A549 (cell line): Measurements from ENCODE around the gene DNAJC30. TPM values are rescaled to one million over a fixed set of nuclear protein-coding genes. Genes with fewer than 3 reads are reported as not detected.
A peak's percentile ranks its signal among the peaks of the same experiment; 100 is the strongest.

Experiments used
- ATAC-seq, 2 experiments: fragments of 200-7000 bp in 1 of 2; fragments of >200 bp in 1 of 2; cut with Nextera tagmentation in 1 of 2; cut with Tn5 transposase in 1 of 2; 3 replicates each; pipeline versions ENCODE4 v1.8.0 to v1.9.1; 2018 to 2020; ENCODE audit warnings: mild to moderate bottlenecking in 1 of 2, moderate library complexity in 1 of 2
- CTCF ChIA-PET: fragments of 300-600 bp; sonication (Branson Sonifier 250); formaldehyde crosslinking; extraction: SDS; loops from one replicate; lab custom pipeline; 2021; ENCODE audit warnings: antibody characterized with exemption, inconsistent platforms; lab: Yijun Ruan, JAX
- POLR2A ChIA-PET: fragments of 350-600 bp; formaldehyde crosslinking; extraction: SDS; loops from one replicate; lab custom pipeline; 2021; ENCODE audit warnings: antibody characterized with exemption, inconsistent platforms; lab: Yijun Ruan, JAX
- DNase-seq, 2 experiments: peaks; one replicate each; pipeline versions ENCODE4 v3.0.0 to v3.0.0-alpha.2; 2011 to 2016; ENCODE audit warnings: low read depth in 1 of 2, low spot score in 1 of 2
- FAIRE-seq: peaks from 2 replicates; lab custom pipeline; 2011; peaks lifted over from hg19 to GRCh38; lab: Jason Lieb, UNC
- H3K27ac ChIP-seq, 2 experiments: fragments of >200 bp; sonication (Bioruptor Twin); formaldehyde crosslinking; 3 replicates each; pipeline ENCODE4 v1.5.1; 2016 to 2017
- H3K4me1 ChIP-seq: fragments of >200 bp; sonication (Bioruptor Twin); formaldehyde crosslinking; 3 replicates; pipeline ENCODE4 v1.6.1; 2016
- H3K4me2 ChIP-seq: fragments of >200 bp; sonication (Bioruptor Twin); formaldehyde crosslinking; 3 replicates; pipeline ENCODE4 v1.6.1; 2016
- H3K4me3 ChIP-seq: fragments of >200 bp; sonication (Bioruptor Twin); formaldehyde crosslinking; 3 replicates; pipeline ENCODE4 v1.5.1; 2016
- H3K9me3 ChIP-seq: fragments of >200 bp; sonication (Bioruptor Twin); formaldehyde crosslinking; 3 replicates; pipeline ENCODE4 v1.6.1; 2016
- ATOH8 ChIP-seq: fragments of 250-450 bp; sonication (Bioruptor Pico); IDR thresholded peaks from 2 replicates; pipeline ENCODE4 v1.5.0; 2020; ENCODE audit warnings: low read depth, mild to moderate bottlenecking, moderate library complexity
- BHLHE40 ChIP-seq: IDR thresholded peaks from 2 replicates; pipeline ENCODE4 v1.6.1; 2012; ENCODE audit warnings: low read depth, low read length, inconsistent platforms
- CEBPB ChIP-seq, 2 experiments: fragments of >200 bp in 1 of 2; sonication (Bioruptor Twin) in 1 of 2; formaldehyde crosslinking in 1 of 2; IDR thresholded peaks; 2 replicates each; pipeline ENCODE4 v1.6.1; 2012 to 2016
- CHD4 ChIP-seq: fragments of 200-600 bp; sonication (generic); IDR thresholded peaks from 2 replicates; pipeline ENCODE4 v1.6.1; 2016; ENCODE audit warnings: antibody characterized with exemption, mild to moderate bottlenecking, borderline replicate concordance
- EHF ChIP-seq: fragments of 250-450 bp; sonication (Bioruptor Pico); IDR thresholded peaks from 2 replicates; pipeline ENCODE4 v1.5.0; 2020; ENCODE audit warnings: mild to moderate bottlenecking
- ELK1 ChIP-seq: fragments of 150-350 bp; IDR thresholded peaks from 2 replicates; pipeline ENCODE4 v1.6.1; 2014; ENCODE audit warnings: low read depth, mild to moderate bottlenecking, low read length
- FOSL2 ChIP-seq, 2 experiments: fragments of 450-650 bp in 1 of 2; fragments of >200 bp in 1 of 2; sonication (Bioruptor Twin) in 1 of 2; formaldehyde crosslinking; IDR thresholded peaks; 2 replicates each; pipeline versions ENCODE4 v1.5.0 to v1.6.1; 2016 to 2020; ENCODE audit warnings: mild to moderate bottlenecking in 1 of 2, moderate library complexity in 1 of 2
- HEYL ChIP-seq: fragments of 250-450 bp; sonication (Bioruptor Pico); IDR thresholded peaks from 2 replicates; pipeline ENCODE4 v1.8.0; 2021; ENCODE audit warnings: mild to moderate bottlenecking, moderate library complexity
- JUNB ChIP-seq: fragments of >200 bp; sonication (Bioruptor Twin); formaldehyde crosslinking; IDR thresholded peaks from 2 replicates; pipeline ENCODE4 v1.6.1; 2016
- KDM1A ChIP-seq: fragments of 200-600 bp; sonication (generic); IDR thresholded peaks from 2 replicates; pipeline ENCODE4 v1.6.1; 2016; ENCODE audit warnings: low read depth, mild to moderate bottlenecking
- MAX ChIP-seq: IDR thresholded peaks from 2 replicates; pipeline ENCODE4 v1.6.1; 2012
- MYC ChIP-seq: IDR thresholded peaks from 2 replicates; pipeline ENCODE4 v1.6.1; 2012; ENCODE audit warnings: mild to moderate bottlenecking, inconsistent platforms, low read length, improper control_type of control experiment, borderline replicate concordance
- NFE2L2 ChIP-seq: fragments of 150-350 bp; conservative IDR thresholded peaks from 2 replicates; pipeline ENCODE4 v1.6.1; 2014; ENCODE audit warnings: low read length
- NPAS2 ChIP-seq: fragments of 250-450 bp; sonication (Bioruptor Pico); IDR thresholded peaks from 2 replicates; pipeline ENCODE4 v1.8.0; 2022; ENCODE audit warnings: mild to moderate bottlenecking, moderate library complexity, borderline replicate concordance
- POLR2A ChIP-seq: IDR thresholded peaks from 2 replicates; pipeline ENCODE4 v1.6.1; 2012; ENCODE audit warnings: mild to moderate bottlenecking, low read length
- RARB ChIP-seq: fragments of 250-450 bp; sonication (Bioruptor Pico); IDR thresholded peaks from 2 replicates; pipeline ENCODE4 v1.8.0; 2021; ENCODE audit warnings: mild to moderate bottlenecking, moderate library complexity
- REST ChIP-seq: fragments of 200-600 bp; sonication (generic); IDR thresholded peaks from 2 replicates; pipeline ENCODE4 v1.6.1; 2016; ENCODE audit warnings: antibody characterized with exemption, mild to moderate bottlenecking, moderate library complexity
- SMC3 ChIP-seq: fragments of >200 bp; sonication (Bioruptor Twin); formaldehyde crosslinking; IDR thresholded peaks from 3 replicates; pipeline ENCODE4 v1.6.1; 2018; ENCODE audit warnings: inconsistent platforms
- TFCP2L1 ChIP-seq: fragments of 250-450 bp; sonication (Bioruptor Pico); IDR thresholded peaks from 2 replicates; pipeline ENCODE4 v1.5.0; 2021; ENCODE audit warnings: mild to moderate bottlenecking
- TP53 ChIP-seq: fragments of 250-450 bp; sonication (Bioruptor Pico); IDR thresholded peaks from 2 replicates; pipeline ENCODE4 v1.5.0; 2021; ENCODE audit warnings: mild to moderate bottlenecking, moderate library complexity
- USF2 ChIP-seq: fragments of 450-650 bp; IDR thresholded peaks from 2 replicates; pipeline ENCODE4 v1.6.1; 2014; ENCODE audit warnings: antibody characterized with exemption
- WGBS: methylation state at CpG from one replicate; pipeline ENCODE4 v1.1.6; 2017; ENCODE audit errors: missing lambda C conversion rate; 5-methylcytosine and 5-hydroxymethylcytosine counted together
- polyA plus RNA-seq, 4 experiments: library from polyadenylated mRNA; depleted of rRNA in 3 of 4; stranded (reverse); fragments of >200 nt; fragmentation: RNase III in 1 of 4; extraction: RNeasy Plus Mini Kit Qiagen cat#74134 plus additional on column Dnase treatment in 1 of 4; gene quantifications; 2 replicates in 3 of 4; 3 replicates in 1 of 4; pipeline ENCODE4 v1.2.3, GENCODE V29; 2011 to 2017

The DNAJC30 gene
- polyA plus RNA-seq, 2 of the 4 experiments (the other 2 are of a cell fraction), result 5.7 to 8.9 TPM

GRCh38 chr7:73718438-73718881, 35.2 kb upstream of the DNAJC30 start (continued):
- TF ChIP-seq POLR2A (no peak), JUNB (no peak), RARB (CRISPR knock-in tag) (no peak)

GRCh38 chr7:73717991-73718405, 34.7 kb upstream of the DNAJC30 start:
- CTCF ChIA-PET, result interaction anchor here (1.3 to 8.4 kb wide), 7 partner anchors 7 to 137 kb away, joined by 5 to 105 read pairs (median 32); no protein-coding TSS in a partner anchor
- POLR2A ChIA-PET, result interaction anchor here (0.6 to 4.9 kb wide), 3 partner anchors 12 to 37 kb away, joined by 3 to 135 read pairs (median 3); no protein-coding TSS in a partner anchor

GRCh38 chr7:73717025-73717807, 34.0 kb upstream of the DNAJC30 start:
- TF ChIP-seq BHLHE40 (no peak), KDM1A (0 out of 2 replicates have a peak, but pooled peaks have one; percentile 30)
- Histone ChIP-seq H3K9me3 (no peaks in the 10 kb centered on the region), H3K4me1 (peaks cover 78% of the 10 kb centered on the region), H3K4me3 (peak overlapping the region; percentile 100), H3K27ac (peak overlapping the region; percentile 99 to 100), H3K4me2 (peak overlapping the region; percentile 100)
- peak in 1 of 2 experiments; percentile 3; a peak in 1 of 6 replicates for ATAC-seq
- ChIA-PET CTCF (interaction anchor here (1.3 to 8.4 kb wide), 7 partner anchors 8 to 137 kb away, joined by 5 to 105 read pairs (median 32); no protein-coding TSS in a partner anchor), POLR2A (interaction anchor here (0.5 to 4.9 kb wide), 4 partner anchors 11 to 164 kb away, joined by 3 to 135 read pairs (median 4); no protein-coding TSS in a partner anchor)
- no peak for DNase-seq
- no peak for FAIRE-seq
- 24% methylated on average over 12 of the region's 13 CpGs for WGBS

More at GRCh38 chr7:73717991-73718405, 34.7 kb upstream of the DNAJC30 start:
- H3K4me2 ChIP-seq, result peak overlapping the region; percentile 100
- H3K9me3 ChIP-seq, result no peaks in the 10 kb centered on the region
- H3K4me3 ChIP-seq, result peak overlapping the region; percentile 100
- under 1% methylated on average over 8 of the region's 10 CpGs for WGBS
- DNase-seq (no peak), FAIRE-seq (no peak), ATAC-seq (peak in 1 of 2 experiments; percentile 12; a peak in 3 of 6 replicates)
- peak overlapping the region; percentile 99 to 100 for H3K27ac ChIP-seq
- H3K4me1 ChIP-seq, result peaks cover 77% of the 10 kb centered on the region
- no peak for TF ChIP-seq FOSL2 (IDR thresholded peaks at IDR 0.05)
- TF ChIP-seq FOSL2 (CRISPR knock-in tag; IDR thresholded peaks at IDR 0.05), result peak; percentile 57; the same call in 1 of the 2 replicates
- TF ChIP-seq MYC, result 0 out of 2 replicates have a peak, but pooled peaks have one; percentile 12
- TF ChIP-seq MAX, result peak; percentile 40; the same call in 1 of the 2 replicates
- TF ChIP-seq CHD4, result no peak
- no peak for TF ChIP-seq SMC3
- TF ChIP-seq NFE2L2, result no peak
- no peak for TF ChIP-seq TFCP2L1 (CRISPR knock-in tag)
- TF ChIP-seq NPAS2 (CRISPR knock-in tag), result no peak
- TF ChIP-seq EHF (CRISPR knock-in tag), result no peak
- TF ChIP-seq USF2, result no peak
- no peak for TF ChIP-seq TP53 (CRISPR knock-in tag)

GRCh38 chr7:73716318-73716890, 33.2 kb upstream of the DNAJC30 start:
- FAIRE-seq (no peak), DNase-seq (peak in 1 of 2 experiments; percentile 53), ATAC-seq (no peak; a peak in 1 of 6 replicates)
- ChIA-PET CTCF (interaction anchor here (3.0 to 8.4 kb wide), 6 partner anchors 9 to 109 kb away, joined by 14 to 105 read pairs (median 33); no protein-coding TSS in a partner anchor), POLR2A (interaction anchor here (0.5 to 4.9 kb wide), 4 partner anchors 10 to 163 kb away, joined by 3 to 135 read pairs (median 4); partner anchors contain the start of gene MLXIPL)
- Histone ChIP-seq H3K4me3 (peak overlapping the region; percentile 100), H3K9me3 (no peaks in the 10 kb centered on the region), H3K4me1 (peaks cover 78% of the 10 kb centered on the region), H3K27ac (peak overlapping the region; percentile 99 to 100), H3K4me2 (peak overlapping the region; percentile 100)
- 17% methylated on average over 4 of the region's 4 CpGs for WGBS
- TF ChIP-seq FOSL2 (IDR thresholded peaks at IDR 0.05), result no peak
- no peak for TF ChIP-seq FOSL2 (CRISPR knock-in tag; IDR thresholded peaks at IDR 0.05)
- TF ChIP-seq CEBPB (IDR thresholded peaks at IDR 0.05), result no peak
- no peak for TF ChIP-seq ATOH8 (CRISPR knock-in tag)
- no peak for TF ChIP-seq MYC
- TF ChIP-seq ELK1, result no peak
- TF ChIP-seq REST, result no peak
- TF ChIP-seq POLR2A, result no peak
- TF ChIP-seq KDM1A, result 0 out of 2 replicates have a peak, but pooled peaks have one; percentile 15
- TF ChIP-seq HEYL (CRISPR knock-in tag), result no peak
